NCI-H2171 (cell line): ENCODE measurements around the gene NEK6.

Experiments used
- DNase-seq: peaks from one replicate; lab custom pipeline; 2025; lab: John Stamatoyannopoulos, UW

The NEK6 gene

GRCh38 chr9:124296796-124297550, 39.2 kb downstream of the NEK6 start:
- no peak for DNase-seq

- DNase-seq, result no peak
These were observed 39.8 kb downstream of the NEK6 start for GRCh38 chr9:124297551-124297901.

- DNase-seq, result no peak
These were observed 40.3 kb downstream of the NEK6 start for GRCh38 chr9:124297915-124298645.

GRCh38 chr9:124298646-124299235, 41.0 kb downstream of the NEK6 start:
- DNase-seq, result no peak

- no peak for DNase-seq
These were observed 41.9 kb downstream of the NEK6 start for GRCh38 chr9:124299515-124300090.

DNA sequence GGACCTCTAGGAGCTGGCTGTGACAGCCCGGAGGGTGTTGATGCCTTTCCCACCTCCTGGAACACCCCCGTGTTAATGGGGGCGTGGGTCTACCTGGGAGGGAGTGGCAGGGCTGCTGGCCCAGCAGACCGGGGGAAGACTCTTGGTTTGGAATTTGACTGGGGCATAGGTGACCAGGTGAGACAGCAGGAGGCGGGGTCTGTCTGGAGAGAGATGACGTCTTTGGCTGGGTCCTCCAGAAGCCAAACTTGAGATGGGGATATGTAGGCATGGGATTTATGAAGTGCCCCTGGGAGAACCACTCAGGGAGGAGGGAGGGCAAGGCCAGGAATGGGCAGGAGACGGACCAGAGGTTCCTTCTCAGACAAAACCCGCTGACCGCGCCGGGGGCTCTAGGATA, 42.6 kb downstream of the NEK6 start:
- DNase-seq, result no peak

DNA sequence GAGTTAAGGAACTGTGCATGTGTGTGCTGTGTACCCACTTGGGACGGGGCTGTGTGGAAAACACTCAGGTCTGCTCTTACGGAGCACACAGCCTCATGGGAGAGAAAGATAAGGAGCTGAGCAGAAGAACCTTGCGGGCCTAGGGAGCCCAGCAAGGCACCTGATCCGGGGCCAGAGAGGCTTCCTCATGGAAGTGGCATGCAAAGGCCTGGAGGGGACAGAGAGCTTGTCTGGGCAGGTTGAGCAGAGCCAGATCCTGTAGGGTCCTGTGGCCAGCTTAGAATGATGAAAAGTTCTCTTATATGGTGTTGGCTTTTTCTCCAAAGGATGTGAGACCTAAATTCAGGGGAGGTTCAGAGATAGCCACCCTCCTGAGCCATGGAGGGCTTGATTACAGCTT, 45.2 kb downstream of the NEK6 start:
- DNase-seq, result no peak

DNA sequence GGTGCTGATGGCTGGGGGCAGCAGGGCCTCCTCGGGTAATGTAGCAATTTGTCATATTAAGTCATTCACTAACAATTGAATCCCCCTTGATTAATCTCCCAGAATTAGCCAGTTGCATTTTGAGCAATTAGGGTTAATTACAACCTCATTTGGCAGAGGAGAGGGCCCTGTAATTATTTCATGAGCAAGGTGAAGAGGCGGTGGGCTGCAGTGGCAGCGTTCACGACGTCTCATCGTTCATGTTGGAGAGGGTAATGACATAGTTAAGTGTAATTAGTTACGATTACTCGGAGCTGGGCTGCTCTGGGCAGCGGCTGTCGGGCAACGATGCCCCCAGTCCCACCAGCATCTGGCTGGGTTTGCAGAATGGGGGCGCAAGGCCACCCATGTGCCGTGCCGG, 46.0 kb downstream of the NEK6 start:
- DNase-seq, result no peak

DNA sequence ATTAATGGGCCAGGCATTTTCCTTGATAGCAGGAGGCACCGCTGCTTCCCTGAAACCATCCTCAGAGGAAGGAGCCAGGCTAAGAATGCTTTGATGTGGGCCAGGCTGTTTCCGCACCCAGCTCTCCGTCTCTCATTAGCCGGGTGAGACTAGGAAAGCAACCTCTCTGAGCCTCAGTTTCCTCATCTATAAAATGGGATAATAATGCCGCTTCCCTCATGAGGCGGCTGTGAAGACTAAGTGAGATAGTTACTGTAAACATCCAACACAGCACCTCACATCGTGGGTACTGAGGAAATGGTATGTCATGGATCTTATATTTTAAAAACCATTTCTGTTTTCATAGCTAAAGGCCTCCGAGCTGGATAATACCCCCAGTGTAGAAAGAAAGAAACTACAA, 46.5 kb downstream of the NEK6 start:
- no peak for DNase-seq

DNA sequence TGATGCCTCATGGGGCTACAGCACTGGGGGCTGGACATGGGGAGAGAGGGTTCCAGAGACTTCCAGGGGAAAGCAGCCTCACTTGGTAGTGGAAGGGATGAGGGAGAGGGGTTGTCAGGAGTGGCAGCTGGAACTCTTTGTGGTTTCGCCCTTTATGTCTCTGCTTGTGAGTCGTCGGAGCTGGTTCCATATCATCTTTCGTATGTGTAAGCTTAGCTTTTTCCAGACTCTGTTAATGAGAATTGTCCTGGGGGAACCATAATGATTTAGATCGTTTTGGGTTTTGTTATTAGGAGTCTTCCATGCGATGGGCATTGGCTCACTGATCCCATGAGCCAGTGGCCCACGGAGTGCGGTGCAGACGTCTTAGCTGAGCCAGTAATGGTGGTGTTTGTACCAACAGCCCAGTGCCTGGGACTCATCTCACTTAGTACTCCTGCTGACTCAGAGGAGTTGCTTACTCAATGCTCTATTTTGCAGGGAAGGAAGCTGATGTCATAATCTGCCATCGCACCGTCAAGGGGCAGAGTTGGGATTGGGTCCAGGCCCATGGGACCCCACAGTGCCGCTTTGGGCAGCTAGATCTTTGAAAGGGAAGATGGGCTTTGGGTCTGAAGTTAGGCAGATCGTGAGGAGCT, 48.5 kb downstream of the NEK6 start:
- DNase-seq, result no peak

DNA sequence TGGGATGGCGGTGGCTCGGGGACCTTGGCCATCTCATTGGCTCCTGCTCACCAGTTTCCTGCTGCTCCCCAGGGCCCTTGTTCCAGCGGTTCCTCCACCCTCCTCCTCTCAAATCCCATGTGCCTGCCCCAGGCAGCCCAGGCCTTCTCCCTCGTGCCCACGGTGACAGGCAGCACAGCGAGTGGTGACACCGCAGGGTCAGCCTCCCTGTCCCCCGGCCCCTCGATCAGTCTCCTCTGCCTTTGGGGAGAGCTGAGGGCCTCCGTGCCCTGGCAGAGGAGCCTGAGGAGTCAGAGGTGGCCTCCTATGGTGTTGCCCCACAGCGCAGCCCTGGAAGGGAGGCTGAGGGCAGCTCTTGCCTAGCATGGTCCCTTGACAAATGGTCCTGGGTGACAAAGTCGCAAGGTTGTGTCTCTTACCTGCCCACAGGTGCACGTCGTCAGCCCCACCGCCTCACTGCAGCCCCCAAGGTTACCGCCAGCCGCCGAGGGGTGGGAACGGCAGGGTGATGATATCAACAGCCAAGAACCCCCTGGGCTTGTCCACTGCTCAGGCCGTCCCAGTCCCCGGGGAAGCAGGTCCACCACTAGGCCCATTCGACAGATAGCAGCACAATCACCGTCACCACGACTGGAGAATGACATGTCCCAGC, 49.8 kb downstream of the NEK6 start:
- DNase-seq, result no peak

DNA sequence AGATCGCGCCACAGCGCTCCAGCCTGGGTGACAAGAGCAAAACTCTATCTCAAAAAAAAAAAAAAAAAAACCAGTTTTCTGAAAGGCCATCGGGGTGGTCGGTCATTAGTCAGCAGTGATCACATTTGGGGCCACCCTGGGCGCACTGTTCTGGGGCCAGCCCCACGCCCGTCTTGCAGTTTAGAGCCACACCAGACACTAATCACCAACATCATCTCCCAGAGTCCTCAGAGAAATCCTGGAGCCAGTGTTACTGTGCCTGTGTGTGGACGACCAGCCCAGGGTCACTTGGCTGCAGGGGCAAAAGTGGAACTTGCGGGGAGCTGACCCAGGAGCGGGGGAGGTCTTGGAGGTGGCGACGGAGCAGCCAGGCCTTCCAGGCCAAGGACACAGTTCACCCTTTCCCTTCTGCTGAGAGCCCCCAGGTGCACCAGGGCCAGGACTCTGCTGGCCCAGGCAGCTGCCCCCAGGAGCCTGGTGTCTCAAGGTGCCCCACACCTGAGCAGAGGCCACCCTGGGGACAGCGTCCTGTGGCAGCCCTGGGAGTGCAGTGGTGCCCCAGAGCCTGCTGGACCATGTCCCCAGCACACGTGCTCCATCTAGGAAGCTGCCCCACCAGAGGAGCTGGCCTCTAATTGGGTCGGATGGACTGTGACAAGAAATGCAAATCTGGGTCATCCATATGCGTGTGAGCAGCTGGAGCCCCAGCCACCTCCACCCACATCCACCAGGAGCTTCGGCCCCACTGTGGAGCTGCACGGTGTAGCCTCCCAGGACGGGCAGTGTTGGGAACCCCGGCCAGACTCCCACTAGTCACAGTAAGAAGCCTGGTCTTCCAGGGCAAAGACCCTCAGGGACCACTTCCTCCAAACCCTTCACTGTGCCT, 51.1 kb downstream of the NEK6 start:
- no peak for DNase-seq

DNA sequence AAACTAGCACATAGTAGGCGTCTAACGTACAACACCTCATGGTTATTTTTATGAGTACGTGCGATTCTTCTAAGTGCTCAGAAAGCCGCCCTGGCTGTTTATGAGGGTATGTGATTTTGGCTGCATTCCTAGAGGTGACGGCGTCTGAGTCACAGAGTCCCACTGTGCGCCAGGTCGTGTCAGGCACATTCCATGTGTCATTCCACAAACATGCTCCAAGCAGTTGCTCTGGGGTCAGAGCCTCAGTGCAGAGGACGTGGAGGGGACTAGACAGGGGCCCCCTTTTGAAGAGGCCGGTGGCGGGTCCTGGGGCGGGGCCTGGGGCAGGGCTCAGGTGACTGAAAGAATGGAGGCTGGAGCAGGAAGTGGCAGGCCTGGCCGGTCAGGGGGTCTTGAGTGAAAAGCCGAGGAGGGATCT, 51.9 kb downstream of the NEK6 start:
- no peak for DNase-seq

- DNase-seq, result no peak
These were observed 53.5 kb downstream of the NEK6 start for GRCh38 chr9:124311283-124311682.

- DNase-seq, result no peak
These were observed 54.8 kb downstream of the NEK6 start for GRCh38 chr9:124312290-124313265.

GRCh38 chr9:124313940-124314339, 56.2 kb downstream of the NEK6 start:
- DNase-seq, result no peak

- DNase-seq, result no peak
These were observed 58.1 kb downstream of the NEK6 start for GRCh38 chr9:124315882-124316281.

DNA sequence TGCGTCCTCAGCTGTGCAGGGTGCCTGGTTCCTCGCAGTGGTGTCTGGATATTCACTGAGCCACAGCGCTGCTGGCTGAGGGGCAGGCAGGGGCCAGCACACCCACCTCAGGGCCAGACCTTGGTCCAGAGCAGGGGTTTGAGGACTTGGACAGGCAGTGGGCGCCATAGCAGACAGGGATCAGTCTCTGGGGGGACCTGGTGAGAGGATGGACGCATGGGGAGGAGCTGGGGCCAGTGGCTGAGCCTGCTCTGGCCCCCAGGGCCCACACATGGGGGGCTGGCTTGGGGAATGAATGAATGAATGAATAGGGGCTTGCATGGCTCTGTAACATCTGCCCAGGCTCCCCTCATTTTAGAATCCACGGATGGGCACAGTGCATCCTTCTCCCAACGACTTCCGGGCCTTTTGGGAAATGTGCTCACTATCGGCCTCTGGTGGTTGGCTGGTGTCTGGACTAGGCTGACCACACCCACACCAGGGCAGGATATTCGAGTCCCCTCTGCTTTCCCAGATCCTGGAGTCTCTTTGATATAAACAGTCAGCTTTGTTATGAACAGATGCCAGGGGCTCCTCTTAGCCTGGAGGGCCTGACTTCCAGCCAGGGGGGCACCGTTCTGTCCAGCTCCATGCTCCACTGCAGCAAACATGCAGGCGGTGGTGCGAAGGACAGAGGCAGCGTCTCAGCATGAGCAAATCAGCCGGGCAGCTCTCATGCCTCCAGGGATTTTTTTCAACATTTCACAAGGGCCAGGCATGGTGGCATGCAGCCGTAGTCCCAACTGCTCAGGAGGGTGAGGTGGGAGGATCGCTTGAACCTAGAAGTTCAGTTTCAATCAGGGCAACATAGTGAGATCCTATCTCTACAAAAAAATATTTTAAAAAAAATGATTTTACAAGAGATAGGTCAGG, 62.6 kb downstream of the NEK6 start:
- peak; percentile 66 for DNase-seq

DNA sequence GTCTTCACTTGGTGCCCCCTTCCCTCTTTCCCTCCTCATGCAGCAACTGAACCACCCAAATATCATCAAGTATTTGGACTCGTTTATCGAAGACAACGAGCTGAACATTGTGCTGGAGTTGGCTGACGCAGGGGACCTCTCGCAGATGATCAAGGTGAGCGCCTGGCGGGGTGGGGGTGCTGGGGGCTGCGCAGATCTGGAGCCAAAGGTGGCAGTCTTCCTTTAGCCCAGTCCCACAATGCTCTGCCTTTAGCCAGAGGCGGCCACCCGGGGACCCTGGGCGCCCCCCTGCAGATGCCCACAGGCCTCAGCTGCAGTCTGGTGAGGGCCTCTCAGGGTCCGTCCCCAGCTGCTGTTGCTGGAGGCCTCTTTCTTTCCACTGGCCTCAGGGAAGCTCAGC, 63.7 kb downstream of the NEK6 start:
- no peak for DNase-seq
